ENCODE measurements around the gene MYH14.

DNA sequence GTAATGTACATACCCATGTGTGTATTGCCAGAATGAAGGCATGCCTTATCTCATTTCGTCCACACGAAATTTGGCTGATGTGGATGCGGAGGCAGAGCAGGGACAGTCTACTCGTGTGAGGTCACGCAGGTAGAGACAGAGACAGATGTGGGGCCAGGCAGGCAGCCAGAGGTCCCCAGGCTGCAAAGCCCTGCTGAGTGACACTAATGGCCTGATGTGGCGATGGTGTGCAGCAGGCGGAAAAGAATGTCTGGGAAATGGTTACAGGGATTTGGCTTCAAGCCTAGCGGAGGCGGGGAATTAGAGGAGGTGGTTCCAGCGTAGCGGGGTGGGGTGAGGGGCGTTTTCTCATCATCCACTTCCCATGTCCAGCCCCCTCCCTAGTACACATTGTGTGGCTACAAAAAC is 36.1 kb upstream of the MYH14 start:
- TF ChIP-seq, protein P1, sequence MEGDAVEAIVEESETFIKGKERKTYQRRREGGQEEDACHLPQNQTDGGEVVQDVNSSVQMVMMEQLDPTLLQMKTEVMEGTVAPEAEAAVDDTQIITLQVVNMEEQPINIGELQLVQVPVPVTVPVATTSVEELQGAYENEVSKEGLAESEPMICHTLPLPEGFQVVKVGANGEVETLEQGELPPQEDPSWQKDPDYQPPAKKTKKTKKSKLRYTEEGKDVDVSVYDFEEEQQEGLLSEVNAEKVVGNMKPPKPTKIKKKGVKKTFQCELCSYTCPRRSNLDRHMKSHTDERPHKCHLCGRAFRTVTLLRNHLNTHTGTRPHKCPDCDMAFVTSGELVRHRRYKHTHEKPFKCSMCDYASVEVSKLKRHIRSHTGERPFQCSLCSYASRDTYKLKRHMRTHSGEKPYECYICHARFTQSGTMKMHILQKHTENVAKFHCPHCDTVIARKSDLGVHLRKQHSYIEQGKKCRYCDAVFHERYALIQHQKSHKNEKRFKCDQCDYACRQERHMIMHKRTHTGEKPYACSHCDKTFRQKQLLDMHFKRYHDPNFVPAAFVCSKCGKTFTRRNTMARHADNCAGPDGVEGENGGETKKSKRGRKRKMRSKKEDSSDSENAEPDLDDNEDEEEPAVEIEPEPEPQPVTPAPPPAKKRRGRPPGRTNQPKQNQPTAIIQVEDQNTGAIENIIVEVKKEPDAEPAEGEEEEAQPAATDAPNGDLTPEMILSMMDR (IDR thresholded peaks at IDR 0.05; ENCODE audit: low read depth, low read length, poor library complexity, severe bottlenecking) = no peak
- no peak for TF ChIP-seq EZH2phosphoT487 (IDR thresholded peaks at IDR 0.05; ENCODE audit: borderline replicate concordance, low read length)

Measured in DOHH2 (cell line).